ENCODE measurements around the gene TFPI2.

The TFPI2 gene

GRCh38 chr7:93890464-93891068, at the start of gene TFPI2:
TFPI2 (minus strand) TSS chr7:93890753; CDS start chr7:93890678, 75 bp downstream.
- no peak for DNase-seq (ENCODE audit: low read depth)
- TF ChIP-seq, protein P1, sequence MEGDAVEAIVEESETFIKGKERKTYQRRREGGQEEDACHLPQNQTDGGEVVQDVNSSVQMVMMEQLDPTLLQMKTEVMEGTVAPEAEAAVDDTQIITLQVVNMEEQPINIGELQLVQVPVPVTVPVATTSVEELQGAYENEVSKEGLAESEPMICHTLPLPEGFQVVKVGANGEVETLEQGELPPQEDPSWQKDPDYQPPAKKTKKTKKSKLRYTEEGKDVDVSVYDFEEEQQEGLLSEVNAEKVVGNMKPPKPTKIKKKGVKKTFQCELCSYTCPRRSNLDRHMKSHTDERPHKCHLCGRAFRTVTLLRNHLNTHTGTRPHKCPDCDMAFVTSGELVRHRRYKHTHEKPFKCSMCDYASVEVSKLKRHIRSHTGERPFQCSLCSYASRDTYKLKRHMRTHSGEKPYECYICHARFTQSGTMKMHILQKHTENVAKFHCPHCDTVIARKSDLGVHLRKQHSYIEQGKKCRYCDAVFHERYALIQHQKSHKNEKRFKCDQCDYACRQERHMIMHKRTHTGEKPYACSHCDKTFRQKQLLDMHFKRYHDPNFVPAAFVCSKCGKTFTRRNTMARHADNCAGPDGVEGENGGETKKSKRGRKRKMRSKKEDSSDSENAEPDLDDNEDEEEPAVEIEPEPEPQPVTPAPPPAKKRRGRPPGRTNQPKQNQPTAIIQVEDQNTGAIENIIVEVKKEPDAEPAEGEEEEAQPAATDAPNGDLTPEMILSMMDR (conservative IDR thresholded peaks at IDR 0.05; ENCODE audit: low read depth, low read length), result peak; percentile 23
- H3K4me3 ChIP-seq (ENCODE audit: low read length), result peak within 1 kb of the TSS; percentile 81

GRCh38 chr7:93938293-93938692, 47.7 kb upstream of the TFPI2 start:
- H3K4me3 ChIP-seq (ENCODE audit: low read length), result no peak overlapping the region
- no peak for DNase-seq (ENCODE audit: low read depth)
- TF ChIP-seq, protein P1 (conservative IDR thresholded peaks at IDR 0.05; ENCODE audit: low read depth, low read length), result no peak

DNA sequence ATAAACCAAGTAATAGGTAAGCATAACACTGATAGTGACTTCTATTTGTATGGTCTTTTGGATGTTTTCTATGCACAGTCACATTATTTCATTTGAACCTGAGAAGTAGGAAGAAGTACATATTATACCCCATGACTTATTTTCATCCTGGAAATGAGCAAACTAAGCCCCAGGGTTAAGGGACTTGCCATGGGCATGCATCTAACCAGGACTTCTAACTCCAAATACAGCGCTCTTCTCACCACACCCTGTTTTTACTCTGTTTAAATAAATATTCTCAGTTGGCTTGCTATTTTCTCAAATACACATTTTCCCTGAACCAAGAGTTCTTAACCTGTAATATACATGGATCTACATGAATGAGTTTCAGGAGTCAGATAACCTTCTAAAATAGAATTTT, 47.3 kb upstream of the TFPI2 start:
- DNase-seq (ENCODE audit: low read depth), result no peak
- TF ChIP-seq, protein P1 (conservative IDR thresholded peaks at IDR 0.05; ENCODE audit: low read depth, low read length), result no peak

DNA sequence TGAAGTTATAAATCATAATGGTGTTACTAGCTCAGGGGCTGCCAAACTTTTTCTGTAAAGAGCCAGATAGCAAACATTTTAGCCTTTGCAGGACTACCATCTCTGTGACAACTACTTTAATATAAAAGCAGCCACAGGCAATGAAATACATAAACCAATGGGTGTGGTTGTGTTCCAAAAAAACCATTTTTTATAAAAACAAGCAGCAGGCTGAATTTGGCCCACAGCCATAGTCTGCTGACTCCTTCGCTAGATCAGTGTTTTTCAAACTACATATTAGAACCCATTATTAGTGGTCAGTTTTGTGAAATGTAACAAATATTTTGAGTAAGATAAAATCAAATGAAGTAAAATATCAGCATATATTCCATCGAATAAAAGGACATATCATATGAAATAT, 44.5 kb upstream of the TFPI2 start:
- H3K4me3 ChIP-seq (ENCODE audit: low read length), result no peak overlapping the region
- TF ChIP-seq, protein P1 (conservative IDR thresholded peaks at IDR 0.05; ENCODE audit: low read depth, low read length), result no peak
- no peak for DNase-seq (ENCODE audit: low read depth)

More for the DNA sequence above, 47.3 kb upstream of the TFPI2 start:
- no peak overlapping the region for H3K4me3 ChIP-seq (ENCODE audit: low read length)

DNA sequence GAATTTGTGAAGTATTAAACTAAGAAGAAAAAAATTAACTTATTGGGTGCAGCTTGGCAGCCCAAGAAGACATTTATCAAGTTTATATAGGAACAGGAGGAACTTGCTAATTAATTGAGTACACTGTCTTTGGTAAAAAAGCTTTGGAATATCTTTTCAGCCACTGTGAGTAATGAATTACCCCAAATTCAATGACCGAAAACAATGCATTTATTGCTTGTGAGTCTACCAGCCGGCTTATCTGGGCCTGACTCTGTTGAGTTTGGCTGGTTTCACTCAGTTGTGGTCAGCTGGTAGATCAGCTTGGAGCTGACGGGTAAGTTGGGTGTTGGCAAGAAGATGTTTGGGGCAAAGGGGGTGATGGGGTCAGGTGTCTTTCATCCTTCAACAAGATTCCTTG, 42.6 kb upstream of the TFPI2 start:
- TF ChIP-seq, protein P1 (conservative IDR thresholded peaks at IDR 0.05; ENCODE audit: low read depth, low read length), result no peak
- H3K4me3 ChIP-seq (ENCODE audit: low read length), result no peak overlapping the region
- DNase-seq (ENCODE audit: low read depth), result no peak

- H3K4me3 ChIP-seq (ENCODE audit: low read length), result no peak overlapping the region
- DNase-seq (ENCODE audit: low read depth), result no peak
- TF ChIP-seq, protein P1 (conservative IDR thresholded peaks at IDR 0.05; ENCODE audit: low read depth, low read length), result no peak
These were observed 41.1 kb upstream of the TFPI2 start for GRCh38 chr7:93931655-93932054.

- no peak overlapping the region for H3K4me3 ChIP-seq (ENCODE audit: low read length)
- DNase-seq (ENCODE audit: low read depth), result no peak
- TF ChIP-seq, protein P1 (conservative IDR thresholded peaks at IDR 0.05; ENCODE audit: low read depth, low read length), result no peak
These were observed 37.0 kb upstream of the TFPI2 start for GRCh38 chr7:93927585-93927984.

Data from retinal pigment epithelial cell (primary cell).